H1 (cell line): ENCODE results near the gene DMPK. TPM values are rescaled to one million over a fixed set of nuclear protein-coding genes. Genes with fewer than 3 reads are reported as not detected.

Source experiments
- SIRT6 ChIP-seq: IDR thresholded peaks from one replicate; pipeline ENCODE4 v1.7.1; 2012; ENCODE audit warnings: low read length, inconsistent platforms
- polyA plus RNA-seq, 7 experiments: library from polyadenylated mRNA; depleted of rRNA in 3 of 7; stranded (reverse) in 5 of 7; unstranded in 2 of 7; fragments of >200 nt in 5 of 7; fragments of 200-250 nt in 2 of 7; gene quantifications; 1 replicate in 5 of 7; 2 replicates in 1 of 7; 4 replicates in 1 of 7; pipeline versions ENCODE4 v1.2.1 to v1.2.3, GENCODE V29; 2011 to 2013; ENCODE audit warnings: missing spikeins in 2 of 7, mixed read lengths in 2 of 7
- total RNA-seq: library from RNA; stranded (reverse); fragmentation: NEBNext Ultra II Directional; extraction: Animal tissue kit (Norgen Biotek cat#: 25700); gene quantifications from 2 replicates; pipeline ENCODE4 v1.2.1, GENCODE V29; 2021

DMPK gene
- total and polyA plus RNA-seq, 2 of the 8 experiments (the other 6 are each of a cell fraction or from before 2014, with no cell fraction given): 13.7 to 27.4 TPM

- no peak for TF ChIP-seq SIRT6
Measured at GRCh38 chr19:45758921-45759320, 23.4 kb downstream of the DMPK start (continued).
